GM19467 (cell line): Measurements from ENCODE around the gene RNASE3.
"Not testable (repeated sequence)": the region's sequence is repeated elsewhere in the genome, so short reads cannot be mapped to it uniquely, and the experiment has no call there.

Experiments
- ATAC-seq: cut with Tn5 transposase; IDR thresholded peaks from one replicate; pipeline ENCODE4 v1.9.1; 2021; ENCODE audit warnings: mild to moderate bottlenecking, moderate library complexity; ENCODE audit not compliant: unreplicated experiment

Gene RNASE3

DNA sequence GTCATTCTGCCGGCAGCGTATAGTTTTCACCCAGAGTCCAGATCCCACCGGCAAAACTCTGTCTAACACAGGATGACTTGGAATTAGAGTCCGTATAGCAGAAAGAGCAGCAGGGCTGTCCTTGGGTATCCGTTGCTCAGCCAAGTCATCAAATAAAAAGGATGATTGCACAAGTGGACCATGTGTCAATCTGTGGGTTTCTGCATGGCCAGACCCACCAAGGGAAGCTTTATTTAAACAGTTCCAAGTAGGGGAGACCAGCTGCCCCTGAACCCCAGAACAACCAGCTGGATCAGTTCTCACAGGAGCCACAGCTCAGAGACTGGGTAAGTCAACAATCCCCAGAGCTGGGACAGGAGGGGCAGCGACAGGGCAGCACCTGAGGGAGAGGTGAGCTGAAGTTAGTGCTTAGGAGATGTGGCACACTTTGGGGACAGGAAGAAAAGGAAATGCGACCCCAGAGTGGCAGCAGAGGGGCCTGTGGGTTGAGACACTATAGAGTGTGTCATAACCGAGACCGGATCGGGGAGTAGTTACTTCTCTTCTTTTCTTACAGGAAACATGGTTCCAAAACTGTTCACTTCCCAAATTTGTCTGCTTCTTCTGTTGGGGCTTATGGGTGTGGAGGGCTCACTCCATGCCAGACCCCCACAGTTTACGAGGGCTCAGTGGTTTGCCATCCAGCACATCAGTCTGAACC is at the start of gene RNASE3:
Gene RNASE3, plus strand, starts transcription at position 260 of the 700 bp plus-strand sequence. Its CDS starts 302 bp downstream, at position 562.
- not testable (repeated sequence) for ATAC-seq

DNA sequence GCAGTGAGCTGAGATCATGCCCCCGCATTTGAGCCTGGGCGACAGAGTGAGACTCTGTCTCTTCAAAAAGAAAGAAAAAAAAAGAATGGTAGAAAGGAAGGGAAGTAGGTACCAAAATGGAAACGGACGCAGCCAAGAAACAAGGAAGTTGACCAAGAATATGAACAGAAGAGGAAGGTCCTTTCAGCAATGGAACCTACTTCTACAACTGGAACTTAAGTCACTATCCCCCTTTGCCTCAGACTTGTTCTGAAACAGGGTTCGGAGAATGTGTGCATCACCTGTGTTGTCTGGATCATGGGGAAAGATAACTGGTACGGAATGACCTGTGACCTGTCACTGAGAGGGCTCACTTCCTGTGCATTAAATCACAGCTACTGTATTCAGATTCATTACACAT is 44.6 kb upstream of the RNASE3 start:
- no peak for ATAC-seq

DNA sequence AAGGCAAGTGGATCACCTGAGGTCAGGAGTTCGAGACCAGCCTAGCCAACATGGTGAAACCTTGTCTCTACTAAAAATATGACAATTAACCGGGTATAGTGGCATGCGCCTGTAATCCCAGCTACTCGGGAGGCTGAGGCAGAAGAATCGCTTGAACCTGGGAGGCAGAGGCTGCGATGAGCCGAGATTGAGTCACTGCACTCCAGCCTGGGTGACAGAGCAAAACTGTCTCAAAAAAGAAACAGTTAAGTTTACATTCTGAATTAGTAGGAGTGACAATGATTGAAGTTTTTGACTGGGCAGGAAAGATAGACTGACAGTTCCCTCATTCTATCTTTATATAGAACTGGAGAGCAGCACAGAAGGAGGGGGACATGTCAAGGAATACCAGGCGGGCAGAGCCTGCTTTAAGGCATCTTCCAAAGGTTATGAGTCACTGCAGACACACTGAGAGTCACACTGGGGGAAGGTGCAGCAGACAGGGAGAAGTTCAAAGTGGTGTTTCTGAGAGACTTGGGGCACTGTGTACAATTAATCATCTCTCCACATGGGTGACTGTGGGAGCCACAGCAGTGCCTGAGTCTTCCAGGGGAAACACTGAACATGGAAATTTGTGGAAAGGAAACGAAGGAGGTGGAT is 42.8 kb upstream of the RNASE3 start:
- no peak for ATAC-seq

DNA sequence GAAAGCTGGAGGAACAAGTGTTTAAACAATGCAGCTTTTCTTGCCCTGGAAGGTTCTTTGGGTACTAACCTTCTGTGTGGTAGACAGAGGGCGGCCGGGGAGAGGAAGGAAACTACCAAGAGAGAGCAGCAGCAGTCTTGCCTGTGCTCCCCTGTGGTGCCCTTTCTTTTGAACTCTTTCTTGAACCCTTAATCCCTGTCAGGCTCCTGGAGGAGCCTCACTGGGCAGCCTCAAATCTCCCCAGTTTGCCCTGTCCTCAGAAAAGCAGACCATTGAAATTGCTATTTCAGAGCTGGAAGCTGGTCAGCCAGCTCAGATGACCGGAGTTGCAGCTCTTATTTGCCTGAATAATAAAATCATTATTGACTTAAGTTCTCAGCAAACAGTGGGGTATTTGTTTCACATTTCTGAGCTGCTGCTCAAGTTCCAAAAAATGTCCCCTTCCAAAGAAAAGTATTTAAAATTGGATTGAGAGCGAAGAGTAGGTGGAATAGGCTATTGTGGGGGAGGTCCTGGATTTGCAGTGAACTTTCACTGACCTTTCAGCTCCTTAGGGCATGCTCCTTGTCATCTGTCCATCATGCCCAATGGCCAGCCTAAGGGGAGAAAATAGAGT is 42.1 kb upstream of the RNASE3 start:
- ATAC-seq, result no peak

DNA sequence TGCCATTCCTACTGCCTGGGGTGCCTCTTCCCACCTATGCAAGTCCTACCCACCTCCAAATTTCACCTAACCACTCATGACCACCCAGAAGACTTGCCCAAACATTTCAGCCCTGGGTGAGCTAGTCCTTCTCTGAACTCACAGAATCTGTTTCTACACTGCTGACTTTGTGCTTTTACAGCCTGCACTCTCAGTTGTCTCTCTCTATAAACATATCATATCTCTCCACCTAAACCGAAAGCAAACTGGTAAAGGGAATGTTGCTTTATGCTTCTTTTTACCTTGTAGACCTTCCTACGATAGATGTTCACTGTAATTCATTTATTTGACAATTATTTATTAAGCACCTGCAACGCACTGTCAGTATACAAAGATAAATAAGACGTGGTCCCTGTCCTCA is 38.1 kb upstream of the RNASE3 start:
- no peak for ATAC-seq

DNA sequence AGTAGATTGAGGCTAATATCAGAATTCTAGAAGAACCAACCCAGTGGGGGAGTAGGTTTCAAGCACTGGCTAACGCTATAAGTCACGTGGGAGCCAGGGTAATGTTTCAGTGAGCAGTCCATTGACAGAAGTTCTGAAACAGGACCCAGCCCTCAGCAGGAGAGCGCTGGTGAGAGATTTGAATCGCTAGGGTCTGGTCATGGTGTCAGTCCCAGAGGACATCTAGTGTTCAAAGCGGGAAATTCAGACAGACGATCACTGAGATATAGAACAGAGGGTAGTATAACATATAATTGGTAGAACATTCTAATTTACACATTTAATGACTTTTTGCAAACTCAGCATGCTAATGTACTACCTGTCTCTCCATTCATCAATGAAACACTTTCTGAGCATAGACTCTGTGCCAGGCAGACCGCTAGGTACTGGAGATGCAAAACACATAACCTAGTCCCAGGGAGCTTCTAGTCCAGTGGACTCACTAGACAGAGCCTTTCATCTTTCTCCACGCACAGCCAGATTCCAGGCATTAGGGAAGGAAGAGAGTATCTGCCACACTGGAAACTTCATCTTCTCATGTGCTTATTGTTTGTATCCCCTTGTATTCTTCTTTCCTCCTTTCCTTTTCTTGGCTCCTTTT is 35.4 kb upstream of the RNASE3 start:
- no peak for ATAC-seq

DNA sequence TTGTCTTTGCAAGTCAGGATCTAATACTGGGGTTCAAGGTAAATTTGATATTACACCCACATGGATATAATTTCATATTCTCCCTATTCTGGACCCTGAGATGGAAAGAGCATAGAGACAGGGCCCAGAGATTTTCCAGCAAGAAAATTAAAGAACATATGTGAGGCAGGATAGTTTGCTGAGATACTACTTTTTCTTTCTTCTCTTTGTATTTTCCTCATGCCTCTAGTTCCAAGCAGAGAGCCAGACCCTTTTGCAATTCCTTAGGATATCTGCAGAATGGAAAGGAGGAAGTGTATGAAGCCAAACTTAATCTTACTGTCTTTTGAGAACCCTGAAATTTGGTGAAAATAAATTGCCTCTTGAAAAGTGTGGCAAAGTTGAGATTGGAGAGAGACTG is 34.0 kb upstream of the RNASE3 start:
- no peak for ATAC-seq

DNA sequence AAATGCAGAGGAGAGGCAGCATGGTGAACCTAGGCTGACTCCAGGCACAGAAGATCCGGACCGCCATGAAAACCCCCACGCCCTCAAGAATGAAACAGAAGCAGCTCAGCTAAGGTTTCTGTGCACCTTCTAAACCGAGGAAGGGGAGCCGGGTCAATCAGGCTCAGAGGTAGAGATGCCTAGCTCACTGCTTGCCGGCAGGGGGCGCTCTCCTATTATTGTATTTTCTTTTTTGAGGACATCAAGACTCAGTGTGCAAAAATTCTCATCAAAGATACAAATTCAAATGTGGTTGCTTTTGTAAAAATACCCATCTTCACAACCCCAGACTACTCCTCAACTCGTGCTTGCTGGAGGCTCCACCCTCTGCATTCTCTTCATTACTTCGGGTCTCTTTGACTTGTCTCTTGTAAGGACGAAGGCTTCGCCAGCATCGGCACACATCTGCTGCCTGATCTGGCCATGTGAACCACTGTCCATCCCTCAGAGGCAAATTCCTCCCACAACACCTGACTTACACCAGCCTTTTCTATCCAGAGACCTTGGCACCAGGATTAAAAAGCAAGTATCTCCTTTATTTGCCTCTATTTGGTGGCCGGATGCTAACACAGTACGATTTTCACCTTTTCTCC is 33.4 kb upstream of the RNASE3 start:
- no peak for ATAC-seq

DNA sequence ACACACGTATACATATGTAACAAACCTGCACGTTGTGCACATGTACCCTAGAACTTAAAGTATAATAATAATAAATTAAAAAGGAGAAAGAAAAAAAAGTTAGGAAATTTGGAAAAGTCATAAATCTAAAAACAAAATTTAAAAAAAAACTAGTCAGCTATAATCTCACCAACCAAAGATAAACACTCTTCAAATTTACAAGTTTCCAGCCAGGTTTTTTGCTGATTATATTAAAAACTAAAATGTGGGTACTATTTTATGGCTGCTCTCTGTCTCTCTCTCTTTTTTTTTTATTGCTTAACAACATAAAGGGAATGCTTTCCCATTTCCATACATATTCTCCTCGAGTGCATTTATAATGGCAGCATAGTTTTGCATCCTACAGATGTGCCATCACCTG is 25.0 kb upstream of the RNASE3 start:
- no peak for ATAC-seq

DNA sequence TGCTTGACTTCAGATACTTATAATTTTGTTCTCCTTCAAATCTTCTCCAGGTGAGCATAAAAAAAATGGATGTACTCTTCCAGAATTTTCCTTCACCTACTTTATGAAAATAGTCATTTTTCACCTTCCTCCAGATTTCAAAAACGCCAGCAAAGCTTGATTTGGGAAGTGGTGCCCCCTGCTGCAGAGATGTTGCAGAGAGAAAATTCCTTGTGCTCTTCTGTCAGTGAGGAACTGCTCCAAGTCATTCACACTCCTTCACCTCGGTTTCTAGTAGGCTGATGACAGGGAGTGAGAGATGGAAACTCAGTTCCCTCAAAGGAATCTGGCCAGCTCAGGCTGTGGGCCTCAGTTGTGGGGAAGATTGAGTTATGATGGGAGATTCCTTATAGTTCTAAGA is 24.2 kb upstream of the RNASE3 start:
- ATAC-seq, result no peak

DNA sequence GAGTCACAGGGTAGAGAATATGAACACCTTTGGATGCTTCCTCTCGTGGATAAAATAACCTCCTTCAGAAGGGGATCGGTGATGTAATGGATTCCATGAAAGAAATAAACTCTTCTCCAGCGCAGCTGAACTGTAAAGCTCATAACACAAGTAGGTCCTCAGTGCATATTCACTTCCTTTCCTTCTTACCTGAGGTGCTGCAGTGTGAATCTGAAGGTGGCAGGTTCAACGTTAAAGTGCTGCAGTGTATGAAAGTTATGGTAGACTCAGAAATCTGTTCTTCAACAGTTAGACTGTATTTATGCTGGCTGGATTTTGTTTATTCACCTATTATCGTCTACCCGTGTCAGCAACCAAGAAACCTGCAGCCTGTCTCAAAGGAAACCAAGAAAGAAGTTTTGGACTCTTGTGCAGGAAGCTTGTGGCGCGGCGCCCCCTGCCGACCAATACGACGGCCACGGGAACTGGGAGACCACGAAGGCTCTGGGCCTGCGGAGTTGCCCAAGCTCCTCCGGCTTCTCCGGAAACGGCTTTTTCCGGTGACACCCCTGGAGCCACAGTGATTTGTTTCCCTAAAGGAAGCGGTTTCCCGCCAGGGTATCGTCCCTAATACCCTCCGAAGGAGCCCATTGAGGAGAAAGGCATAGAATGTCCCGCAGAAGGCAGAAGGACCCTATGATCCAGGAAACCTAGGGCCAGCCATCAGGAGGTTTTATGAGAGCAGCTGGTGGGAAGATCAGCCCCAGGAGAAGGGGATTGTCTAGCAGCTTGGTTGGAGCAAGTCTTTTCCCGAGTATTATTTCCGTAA is 17.6 kb upstream of the RNASE3 start:
- ATAC-seq, result peak; percentile 84

DNA sequence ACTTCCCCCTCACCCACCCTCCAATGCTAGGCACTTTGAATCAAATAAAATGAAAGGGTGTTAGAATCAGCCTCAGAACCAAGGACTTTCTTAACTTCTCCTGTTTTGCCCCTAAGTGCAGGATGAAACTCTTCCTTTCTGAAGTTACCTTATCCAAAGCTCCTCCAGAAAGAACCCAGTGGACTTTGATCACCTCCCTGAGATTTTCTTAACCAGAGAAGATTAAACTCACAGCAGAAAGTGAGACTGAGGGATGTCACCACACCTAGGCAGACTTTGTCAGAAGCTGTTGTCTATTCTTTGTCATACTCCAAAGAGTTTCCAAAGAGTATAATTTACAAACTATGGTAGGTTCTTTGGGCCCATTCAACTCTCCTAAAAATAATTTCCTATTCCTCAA is 14.2 kb upstream of the RNASE3 start:
- no peak for ATAC-seq

DNA sequence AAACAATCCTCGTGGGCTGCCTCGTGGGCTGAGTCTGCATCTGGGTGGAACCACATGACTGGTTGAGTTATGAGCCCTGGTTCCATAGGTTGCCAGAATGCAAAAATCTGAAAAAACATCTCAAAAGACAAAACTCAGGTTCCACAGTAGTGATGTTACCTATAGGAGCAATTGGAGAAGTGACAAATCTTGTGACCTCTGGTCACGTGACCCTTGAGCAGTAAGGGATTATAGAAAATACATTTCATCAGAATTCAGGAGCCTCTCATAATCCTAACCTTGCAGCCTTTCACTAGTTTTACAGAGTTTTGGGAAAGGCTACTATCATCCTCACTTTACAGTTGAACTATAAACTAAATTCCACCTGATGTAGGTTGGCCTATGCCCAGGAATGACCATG is 12.5 kb upstream of the RNASE3 start:
- ATAC-seq, result no peak

DNA sequence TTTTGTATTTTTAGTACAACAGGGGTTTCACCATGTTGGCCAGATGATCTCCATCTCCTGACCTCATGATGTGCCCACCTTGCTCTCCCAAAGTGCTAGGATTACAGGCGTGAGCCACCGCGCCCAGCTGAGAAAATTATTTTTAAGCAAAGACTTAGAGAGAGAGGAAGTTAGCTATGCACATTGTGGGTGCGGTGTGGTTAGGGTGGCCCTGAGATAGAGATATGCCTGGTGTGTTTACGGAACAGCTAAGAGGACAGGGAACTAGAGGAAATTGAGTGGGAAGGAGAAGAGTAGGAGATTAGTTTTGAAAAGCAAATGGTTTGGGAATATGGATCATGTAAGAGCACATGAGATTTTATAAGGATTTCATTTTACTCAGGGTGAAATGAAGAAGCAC is 10.0 kb upstream of the RNASE3 start:
- not testable (repeated sequence) for ATAC-seq

DNA sequence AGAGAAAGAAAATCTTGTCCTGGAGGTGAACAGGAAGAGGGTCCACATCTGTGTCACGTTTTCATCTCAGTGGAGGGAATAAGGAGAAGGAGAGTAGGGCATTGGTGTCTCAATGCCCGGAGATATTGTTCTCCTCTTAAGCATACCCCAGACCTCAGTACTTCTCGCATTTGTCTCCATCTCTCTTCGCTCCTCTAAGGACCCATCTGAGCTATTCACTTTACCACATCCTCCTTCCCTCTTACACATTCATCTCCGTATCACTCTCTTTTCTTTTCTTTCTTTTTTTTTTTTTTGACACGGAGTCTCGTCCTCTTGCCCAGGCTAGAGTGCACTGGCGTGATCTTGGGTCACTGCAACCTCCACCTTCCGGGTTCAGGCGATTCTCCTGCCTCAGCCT is 8.4 kb upstream of the RNASE3 start:
- ATAC-seq, result not testable (repeated sequence)

DNA sequence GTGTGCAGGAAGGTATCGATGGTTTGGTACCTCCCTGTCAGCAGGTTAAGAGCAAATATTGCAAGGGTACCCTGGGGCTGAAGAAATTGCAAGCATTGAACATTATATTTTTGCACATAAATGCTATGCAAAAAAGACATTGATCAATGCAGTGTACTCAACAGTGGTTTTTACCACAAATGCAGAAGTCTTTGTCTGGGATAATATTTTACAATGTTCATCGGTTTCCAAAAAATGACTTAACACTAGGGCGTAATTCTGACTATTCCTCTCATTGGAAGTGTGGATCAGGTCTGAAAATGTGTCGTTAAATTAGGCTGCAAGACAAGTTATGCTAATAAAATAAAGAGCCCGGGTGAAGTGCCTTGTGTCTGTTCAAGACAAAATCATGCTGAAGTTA is 2.8 kb upstream of the RNASE3 start:
- ATAC-seq, result not testable (repeated sequence)

DNA sequence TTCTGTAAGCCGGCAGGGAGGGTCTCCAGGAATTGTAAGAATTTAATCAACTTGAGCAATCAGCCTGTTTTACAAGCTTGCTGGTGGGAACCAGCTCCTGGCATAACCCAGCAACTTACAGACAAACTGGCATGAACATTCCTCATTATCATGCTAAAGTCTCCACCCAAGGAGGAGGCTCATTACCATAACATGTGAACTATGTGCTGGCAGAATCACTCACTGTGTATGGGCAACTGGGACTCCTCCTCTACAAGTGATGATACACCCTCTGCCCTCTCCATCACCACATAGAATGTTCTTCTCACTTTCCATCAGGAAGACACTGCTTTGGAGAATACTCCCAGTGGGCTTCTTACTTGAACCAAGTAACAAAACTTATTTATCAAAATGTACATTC is 4.1 kb downstream of the RNASE3 start:
- not testable (repeated sequence) for ATAC-seq

DNA sequence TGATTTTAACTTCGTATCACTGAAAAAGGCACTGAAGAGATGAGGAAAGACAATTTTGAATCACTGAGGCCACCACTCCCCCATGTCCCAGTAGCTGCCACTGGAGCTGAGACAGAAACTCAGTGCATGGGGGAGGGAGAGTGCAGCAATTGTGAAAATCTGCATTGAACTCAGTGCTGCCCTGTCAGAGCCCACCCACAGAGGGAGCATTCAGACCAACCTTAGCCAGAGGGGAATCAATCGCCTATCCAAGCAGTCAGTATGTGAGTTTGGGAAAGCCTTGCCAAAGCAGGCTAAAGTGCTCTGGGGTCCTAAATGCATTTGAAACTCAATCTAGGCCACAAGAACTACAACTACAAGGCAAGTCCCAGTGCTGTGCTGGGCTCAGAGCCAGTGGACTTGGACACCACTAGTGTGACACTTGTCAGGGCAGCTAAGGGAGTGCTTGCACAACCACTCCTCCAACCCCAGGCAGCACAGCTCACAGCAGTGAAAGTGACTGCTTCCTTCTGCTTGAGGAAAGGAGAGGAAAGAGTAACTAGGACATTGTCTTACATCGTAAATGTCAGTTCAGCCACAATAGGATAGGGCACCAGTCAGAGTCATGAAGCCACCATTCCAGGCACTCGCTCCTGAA is 13.3 kb downstream of the RNASE3 start:
- no peak for ATAC-seq

DNA sequence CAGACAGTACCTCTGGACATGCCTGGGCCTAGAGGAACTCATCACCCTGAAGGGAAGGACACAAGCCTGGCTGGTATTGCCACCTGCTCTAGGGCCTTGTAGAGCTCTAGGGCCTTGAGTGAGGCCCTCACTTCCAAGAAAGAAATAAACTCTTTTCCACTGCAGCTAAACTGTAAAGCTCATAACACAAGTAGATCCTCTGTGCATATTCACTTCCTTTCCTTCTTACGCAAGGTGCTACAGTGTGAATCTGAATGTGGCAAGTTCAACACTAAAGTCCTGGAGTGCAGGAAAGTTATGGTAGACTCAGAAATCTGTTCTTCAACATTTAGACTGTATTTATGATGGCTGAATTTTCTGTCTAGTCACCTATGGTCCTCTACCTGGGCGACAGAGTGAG is 14.5 kb downstream of the RNASE3 start:
- ATAC-seq, result no peak

DNA sequence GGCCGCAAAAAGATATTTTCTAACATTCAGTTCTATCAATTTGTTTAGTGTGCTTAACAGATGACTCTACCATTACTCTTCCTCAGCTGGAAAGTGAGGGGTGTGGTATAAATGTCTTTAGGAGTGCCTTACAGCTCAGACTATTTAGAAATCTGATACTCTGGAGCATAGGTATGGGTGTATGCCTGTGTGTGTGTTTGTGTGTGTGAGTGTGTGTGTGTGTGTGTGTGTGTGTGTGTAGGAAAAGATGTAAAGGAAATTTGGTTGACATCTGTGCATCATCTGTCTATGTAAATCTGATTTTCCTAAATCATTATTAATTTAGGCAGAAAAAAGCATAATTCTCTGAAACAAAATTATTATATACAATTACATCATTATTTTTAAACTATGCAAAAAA is 16.0 kb downstream of the RNASE3 start:
- ATAC-seq, result no peak
